ENCODE results near the gene LGR6.
"Not testable (repeated sequence)": the region's sequence is repeated elsewhere in the genome, so short reads cannot be mapped to it uniquely, and the experiment has no call there.

Gene LGR6

DNA sequence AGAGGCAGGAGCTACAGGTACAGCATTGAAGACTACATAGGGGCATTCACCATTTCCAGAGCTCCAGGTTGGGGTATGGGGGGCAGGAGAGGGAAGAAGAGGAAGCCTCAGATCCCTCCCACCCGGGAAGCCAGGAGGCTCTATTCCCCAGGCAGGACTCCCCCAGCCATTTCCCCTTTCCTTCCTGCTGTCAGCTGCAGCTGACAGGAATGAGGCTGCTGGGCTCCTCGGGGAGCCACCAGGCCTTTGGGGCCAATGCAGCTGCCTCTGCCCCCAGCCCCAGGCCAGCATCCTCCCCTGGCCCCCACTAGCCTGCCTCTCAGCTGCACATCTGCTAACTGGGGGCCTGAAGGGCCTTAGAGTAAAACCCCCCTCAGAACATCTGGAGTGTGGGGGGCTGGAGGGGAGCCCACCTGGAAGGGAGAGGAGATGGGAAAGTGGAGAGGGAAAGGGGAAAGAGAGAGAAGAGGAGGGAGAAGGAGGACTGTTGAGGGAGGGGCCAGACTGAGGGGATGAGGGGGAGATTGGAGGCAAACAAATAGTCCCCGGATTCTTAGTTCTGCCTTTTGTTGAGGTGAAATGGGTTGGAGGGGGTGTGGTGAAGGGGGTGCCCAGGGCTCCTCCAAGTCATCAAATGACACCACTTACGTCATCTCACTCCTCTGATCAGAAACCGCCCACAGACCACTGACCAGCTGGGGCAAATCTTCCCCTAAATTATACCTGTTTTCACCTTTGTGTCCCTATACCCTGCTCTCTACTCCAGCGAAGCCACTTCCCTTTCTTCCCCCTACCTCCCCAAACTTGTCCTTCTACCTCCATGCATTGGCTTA, 58.0 kb downstream of the LGR6 start:
- in situ Hi-C loops (cut with MboI; ENCODE audit: low sequenced_read_pairs), result no loop called here

DNA sequence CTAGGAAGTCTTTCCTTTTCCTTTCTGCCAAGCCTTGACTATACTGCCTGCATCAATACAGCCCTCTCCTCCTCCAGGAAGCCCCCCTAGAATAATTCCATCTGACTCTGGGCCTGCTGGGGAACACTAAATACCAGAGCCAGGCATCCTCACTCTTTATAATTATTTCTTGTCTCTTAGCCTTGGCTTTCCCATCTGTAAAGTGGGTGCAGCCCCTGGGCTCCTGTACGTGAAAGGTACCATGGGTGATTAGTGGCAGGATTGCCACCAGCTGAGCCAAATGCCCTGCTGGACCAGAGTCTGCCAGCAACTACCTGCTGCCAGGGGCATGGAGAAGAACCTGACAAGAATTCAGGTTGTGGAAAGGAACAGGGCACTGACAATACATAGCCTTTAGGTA, 58.7 kb downstream of the LGR6 start:
- in situ Hi-C loops (cut with MboI; ENCODE audit: low sequenced_read_pairs), result no loop called here

DNA sequence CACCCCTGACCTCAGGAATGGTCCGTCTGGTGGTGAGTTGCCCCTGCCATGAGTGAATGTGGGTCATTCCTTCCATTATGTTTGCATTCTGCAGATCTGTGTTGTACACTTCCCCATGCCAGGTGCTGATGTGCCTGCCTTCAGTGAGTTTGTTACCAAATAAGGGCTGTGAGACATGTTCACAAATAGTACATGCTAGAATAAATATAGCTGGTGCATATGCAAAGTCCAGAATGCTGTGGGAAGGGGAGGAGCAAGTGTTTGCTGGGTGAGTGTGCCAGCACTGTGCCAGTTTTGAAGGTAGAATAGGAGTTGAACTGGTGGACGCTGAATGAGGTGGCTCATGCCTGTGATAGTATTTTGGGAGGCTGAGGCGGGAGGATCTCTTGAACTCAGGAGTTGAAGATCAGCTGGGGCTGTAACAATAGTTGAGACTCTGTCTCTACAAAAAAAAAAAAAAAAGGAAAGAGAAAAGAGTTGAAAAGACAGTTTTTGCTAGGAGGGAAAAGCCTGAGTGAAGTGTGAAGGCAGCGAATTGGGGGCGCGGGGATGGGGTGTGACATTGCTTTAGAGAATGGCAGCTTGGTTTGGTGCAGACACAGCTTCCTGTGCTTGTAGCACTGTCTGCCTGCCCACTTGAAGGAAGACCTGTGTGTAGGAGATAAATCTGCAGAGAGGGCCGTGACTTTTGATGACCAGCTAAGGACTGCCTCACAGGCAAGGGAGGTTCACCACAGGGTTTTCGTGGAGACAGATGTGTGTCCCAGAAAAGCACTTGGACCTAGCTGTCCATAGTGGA, 61.1 kb downstream of the LGR6 start:
- in situ Hi-C loops (cut with MboI; ENCODE audit: low sequenced_read_pairs), result no loop called here

DNA sequence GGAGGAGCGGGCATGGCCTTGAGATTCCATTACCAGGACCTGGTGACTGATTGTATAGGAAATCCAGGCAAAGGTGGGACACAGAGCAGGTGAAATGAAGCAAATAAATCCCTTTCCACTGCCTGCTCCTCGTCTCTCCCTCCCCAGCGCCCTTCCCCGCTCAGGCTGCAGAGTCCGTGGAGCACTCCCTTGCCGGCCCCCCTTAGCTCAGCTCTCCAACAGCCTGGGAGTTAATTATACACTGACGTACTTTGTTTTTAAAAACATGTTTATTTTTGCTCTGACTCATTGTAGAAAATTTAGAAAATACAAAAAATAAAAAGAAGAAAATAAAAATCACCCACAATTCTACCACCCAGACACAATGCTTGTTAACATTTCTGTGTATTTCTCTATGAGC, 61.7 kb downstream of the LGR6 start:
- in situ Hi-C loops (cut with MboI; ENCODE audit: low sequenced_read_pairs), result no loop called here

DNA sequence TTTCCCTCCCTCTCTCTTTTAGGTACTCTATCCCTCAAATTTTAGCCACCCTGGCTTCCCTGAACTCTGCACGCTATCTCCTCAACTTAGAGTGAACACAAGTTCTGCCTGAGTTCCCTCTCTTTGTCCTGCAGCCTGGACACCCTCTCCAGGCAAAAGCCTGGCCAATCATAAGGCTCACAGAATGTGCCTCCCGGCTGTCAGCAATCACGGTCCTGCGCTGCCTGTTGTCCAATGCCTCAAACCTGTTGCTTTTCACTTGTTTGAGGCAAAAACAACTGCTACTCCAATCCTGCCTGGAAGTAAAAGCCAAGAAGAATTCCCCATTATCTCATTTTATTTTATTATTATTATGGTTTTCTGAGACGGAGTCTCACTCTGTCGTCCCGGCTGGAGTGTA, 66.1 kb downstream of the LGR6 start:
- in situ Hi-C loops (cut with MboI; ENCODE audit: low sequenced_read_pairs), result no loop called here

DNA sequence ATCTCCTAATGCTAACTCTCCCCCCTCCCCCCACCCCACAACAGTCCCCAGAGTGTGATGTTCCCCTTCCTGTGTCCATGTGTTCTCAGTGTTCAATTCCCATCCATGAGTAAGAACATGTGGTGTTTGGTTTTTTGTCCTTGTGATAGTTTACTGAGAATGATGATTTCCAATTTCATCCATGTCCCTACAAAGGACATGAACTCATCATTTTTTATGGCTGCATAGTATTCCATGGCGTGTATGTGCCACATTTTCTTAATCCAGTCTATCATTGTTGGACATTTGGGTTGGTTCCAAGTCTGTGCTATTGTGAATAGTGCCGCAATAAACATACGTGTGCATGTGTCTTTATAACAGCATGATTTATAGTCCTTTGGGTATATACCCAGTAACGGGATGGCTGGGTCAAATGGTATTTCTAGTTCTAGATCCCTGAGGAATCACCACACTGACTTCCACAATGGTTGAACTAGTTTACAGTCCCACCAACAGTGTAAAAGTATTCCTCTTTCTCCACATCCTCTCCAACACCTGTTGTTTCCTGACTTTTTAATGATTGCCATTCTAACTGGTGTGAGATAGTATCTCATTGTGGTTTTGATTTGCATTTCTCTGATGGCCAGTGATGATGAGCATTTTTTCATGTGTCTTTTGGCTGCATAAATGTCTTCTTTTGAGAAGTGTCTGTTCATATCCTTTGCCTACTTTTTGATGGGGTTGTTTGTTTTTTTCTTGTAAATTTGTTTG, 67.8 kb downstream of the LGR6 start:
- in situ Hi-C loops (cut with MboI; ENCODE audit: low sequenced_read_pairs), result not testable (repeated sequence)

DNA sequence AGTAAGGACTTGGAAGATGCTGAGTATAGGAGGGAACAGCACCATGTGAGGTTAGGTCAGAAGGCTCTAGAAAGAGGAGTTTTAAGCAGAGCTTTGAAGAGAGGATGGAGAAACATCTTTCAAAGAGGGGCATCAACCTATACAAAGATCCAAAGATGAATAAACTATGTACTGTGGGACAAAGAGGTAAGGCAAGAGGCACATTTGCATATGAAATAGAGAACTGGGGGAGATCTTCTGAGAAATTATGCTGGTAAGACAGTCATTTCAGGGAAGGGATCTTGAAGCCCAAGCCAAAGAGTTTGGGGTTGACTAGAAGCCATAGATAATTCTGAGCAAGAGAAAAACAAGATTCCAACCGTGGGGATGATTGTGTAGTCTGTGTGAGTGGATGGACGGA, 70.0 kb downstream of the LGR6 start:
- in situ Hi-C loops (cut with MboI; ENCODE audit: low sequenced_read_pairs), result no loop called here

DNA sequence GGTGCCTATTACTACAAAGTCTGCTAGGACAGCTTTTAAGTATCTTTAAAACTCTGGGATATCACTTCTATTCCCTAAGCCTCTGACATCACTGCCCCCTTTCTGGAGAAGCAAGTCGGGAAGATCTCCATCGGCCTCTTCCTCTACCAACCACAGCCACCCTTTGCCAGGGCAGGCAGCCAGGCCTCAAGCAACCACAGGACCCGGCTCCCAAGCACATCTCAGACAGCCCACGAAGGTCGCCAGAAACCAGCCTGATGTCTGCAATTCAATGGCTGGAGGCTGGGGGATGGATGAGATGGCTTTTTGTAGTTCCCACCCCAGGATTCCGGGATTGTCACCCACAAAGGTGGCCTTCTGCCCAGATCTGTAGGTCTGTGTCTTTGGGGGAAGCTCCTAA, 70.7 kb downstream of the LGR6 start:
- in situ Hi-C loops (cut with MboI; ENCODE audit: low sequenced_read_pairs), result no loop called here

DNA sequence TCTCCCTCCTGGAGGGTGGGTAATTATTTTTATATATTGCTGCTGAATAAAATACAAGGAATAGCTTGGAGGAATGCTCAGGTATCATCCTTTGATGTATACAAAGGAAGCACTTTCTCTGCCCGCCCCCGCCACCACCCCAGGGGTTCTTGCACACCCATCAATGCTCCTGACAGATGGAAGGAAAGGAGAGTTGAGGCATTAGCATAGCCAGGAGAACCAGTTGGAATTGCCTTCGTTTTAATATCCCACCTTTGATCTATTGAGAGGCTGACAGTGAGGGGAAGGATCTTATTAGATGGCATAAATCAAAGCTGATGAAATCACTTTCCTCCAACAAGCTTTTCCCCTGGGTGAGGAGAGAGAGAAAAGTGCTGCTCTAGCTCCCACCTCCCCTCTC, 71.1 kb downstream of the LGR6 start:
- in situ Hi-C loops (cut with MboI; ENCODE audit: low sequenced_read_pairs), result no loop called here

DNA sequence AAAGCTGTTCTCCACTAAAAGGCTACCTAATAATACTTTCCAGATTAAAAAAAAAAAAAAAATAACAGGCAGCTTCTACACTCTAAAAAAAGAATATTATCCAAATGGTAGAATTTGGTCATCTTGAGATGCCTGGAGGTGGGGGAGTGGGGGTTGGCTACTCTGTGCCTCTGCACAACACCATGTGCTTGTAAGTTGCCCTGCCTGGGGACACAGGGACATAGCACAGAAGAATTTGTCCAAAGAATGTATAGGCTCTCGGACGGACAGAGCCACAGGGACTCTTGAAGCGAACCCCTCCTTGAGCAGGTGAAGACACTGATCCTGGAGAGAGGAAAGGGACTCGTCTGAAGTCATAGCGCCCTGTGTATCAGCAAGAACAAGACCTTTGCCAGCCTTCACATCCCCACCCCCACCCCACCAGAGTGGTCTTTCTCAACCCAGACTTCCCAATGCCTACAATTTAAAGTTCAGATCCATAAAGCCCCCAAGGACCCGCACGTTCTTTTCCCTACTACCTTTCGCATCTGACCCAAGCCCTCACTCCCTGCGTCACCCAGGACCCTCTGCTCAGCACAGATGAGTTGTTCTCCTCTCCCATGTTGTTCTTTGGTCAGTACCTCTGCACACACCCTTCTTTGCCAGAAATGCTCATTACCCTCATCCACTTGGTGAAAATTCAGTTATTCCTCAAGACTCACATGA, 72.6 kb downstream of the LGR6 start:
- in situ Hi-C loops (cut with MboI; ENCODE audit: low sequenced_read_pairs), result no loop called here

DNA sequence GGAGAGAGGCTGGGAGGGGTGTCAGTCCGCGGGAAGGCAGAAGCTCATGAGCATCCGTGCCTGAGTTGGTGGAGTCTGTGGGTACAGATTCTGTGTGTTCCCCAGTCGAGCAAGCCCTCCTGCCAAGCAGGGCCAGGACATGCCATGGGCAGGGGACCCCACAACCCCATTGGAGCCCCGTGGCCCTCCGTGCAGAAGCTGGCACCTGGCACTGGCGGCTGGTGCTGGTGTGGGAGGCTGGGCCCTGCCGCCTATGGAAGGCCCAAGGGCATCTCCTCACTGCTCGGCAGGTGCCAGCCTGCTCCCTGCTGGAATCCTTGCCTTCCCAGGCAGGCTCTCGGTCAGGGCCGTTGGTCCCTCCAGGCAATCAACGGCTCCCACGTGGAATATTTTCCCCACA, 74.4 kb downstream of the LGR6 start:
- in situ Hi-C loops (cut with MboI; ENCODE audit: low sequenced_read_pairs), result no loop called here

DNA sequence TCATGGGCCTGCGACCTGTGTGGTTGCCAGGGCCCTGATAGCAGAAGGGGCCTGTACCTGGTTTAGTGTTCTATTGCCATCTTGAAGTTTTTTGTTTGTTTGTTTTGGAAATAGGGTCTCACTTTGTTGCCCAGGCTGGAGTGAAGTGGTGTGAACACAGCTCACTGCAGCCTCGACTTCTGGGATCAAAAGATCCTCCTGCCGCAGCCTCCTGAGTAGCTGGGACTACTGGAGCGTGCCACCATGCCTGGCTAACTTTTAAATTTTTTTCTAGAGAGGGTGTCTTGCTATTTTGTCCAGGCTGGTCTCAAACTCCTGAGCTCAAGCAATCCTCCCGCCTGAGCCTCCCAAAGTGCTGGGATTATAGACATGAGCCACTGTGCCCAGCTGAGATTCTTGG, 75.2 kb downstream of the LGR6 start:
- in situ Hi-C loops (cut with MboI; ENCODE audit: low sequenced_read_pairs), result no loop called here

DNA sequence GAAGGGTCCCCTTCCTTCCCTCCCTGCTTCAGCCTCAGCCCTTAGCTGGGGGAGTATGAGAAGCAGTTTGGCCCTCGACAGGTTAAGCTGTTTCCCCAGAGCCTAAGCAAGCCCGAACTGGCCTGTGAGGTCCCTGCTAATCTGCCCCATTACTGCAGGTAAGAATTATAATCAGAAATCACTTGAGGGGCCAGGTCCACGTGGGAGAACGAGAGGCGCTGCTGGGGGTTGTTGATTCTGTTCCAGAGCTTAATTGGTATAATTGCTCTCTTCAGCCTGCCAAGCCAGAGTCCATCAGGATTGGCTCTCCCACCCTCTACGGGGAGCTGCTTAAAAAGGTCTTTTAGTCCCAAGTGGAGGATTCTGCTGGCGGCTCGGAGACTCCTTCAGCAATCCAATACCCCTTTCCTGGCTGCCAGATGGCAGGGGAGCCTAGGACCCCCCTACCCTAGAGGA, 77.3 kb downstream of the LGR6 start:
- in situ Hi-C loops (cut with MboI; ENCODE audit: low sequenced_read_pairs), result no loop called here

DNA sequence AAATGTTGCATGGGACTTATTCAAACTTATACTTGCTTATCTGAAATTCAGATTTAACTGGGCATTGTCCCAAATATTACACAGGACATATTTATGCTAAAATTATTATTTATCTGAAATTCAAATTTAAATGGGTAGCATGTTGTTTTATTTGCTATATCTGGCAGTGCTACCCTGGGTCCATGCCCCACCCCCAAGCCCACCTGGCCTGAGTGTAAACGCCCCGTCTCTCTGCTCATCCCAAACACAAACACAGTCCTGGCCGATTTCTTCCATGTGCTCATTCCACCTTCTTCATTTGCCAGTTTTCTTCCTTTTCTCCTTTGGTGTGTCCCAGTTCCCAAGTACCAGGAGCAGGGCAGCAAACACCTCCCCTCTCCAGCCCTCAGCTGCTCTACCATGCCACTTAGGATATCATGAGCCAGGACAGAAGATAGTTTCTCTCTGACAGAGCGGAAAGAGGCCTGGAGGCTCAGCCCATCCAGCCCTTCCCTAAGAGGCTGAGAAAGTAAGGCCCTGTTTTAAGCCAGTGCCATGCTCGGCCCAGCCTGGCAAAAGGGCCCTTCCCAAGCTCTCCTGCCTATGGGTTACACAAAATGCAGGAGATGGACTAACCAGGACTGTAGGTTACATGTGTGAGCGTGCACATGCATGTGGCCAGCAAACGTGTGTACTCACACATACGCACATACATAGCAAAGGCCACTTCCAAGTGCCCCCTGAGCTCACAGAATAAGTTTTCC, 78.7 kb downstream of the LGR6 start:
- in situ Hi-C loops (cut with MboI; ENCODE audit: low sequenced_read_pairs), result no loop called here

DNA sequence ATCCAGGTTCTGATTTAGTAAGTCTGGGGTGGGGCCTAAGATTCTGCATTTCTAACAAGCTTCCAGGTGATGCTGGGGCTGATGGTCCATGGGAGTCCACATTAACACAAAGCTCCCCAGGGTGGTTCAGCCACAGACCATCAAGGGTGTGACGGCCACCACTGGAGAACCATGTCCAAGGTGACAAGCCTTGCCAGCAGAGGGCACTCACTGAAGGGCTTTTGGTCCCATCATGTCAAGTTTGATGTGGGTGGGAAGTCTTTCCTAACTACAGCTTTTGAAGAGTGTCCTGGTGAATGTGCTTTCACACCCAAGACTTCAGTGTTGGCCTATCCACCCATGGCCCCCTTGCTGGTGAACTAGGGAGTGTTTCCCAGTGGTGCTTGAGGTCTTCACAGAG, 81.0 kb downstream of the LGR6 start:
- in situ Hi-C loops (cut with MboI; ENCODE audit: low sequenced_read_pairs), result no loop called here

DNA sequence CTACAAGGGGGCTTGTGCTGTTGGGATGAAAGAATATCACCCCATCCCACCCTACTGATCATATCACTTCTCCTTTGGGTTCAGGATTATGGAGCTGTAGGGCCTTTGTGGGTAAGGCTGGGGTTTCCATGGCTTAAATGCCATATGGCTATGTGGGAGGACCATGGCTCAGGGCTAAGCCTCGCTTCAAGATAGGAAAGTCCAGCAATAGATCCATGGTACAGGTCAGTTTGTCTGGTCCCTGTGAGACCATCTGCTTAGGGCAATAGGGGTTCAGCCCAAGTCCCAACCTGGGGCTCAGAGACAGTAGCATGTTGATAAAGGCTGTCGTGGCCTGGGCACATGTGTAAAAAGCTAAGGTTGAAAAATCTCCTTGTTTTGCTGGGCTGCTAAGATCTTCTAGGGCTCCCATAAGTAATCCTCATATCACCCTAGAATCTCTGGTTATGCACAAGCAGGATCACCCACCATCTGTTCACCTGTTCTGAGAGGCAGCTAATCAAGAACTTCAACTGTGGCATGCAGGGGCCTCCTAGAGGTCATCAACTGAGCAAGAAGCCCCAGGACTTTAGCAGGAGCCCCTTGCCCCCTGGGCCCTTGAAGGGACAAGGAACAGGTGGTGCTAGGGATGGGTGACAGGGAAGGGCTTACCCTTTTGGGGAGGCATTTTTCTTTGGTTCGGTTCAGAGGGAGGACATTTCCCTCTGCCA, 81.6 kb downstream of the LGR6 start:
- in situ Hi-C loops (cut with MboI; ENCODE audit: low sequenced_read_pairs), result no loop called here

DNA sequence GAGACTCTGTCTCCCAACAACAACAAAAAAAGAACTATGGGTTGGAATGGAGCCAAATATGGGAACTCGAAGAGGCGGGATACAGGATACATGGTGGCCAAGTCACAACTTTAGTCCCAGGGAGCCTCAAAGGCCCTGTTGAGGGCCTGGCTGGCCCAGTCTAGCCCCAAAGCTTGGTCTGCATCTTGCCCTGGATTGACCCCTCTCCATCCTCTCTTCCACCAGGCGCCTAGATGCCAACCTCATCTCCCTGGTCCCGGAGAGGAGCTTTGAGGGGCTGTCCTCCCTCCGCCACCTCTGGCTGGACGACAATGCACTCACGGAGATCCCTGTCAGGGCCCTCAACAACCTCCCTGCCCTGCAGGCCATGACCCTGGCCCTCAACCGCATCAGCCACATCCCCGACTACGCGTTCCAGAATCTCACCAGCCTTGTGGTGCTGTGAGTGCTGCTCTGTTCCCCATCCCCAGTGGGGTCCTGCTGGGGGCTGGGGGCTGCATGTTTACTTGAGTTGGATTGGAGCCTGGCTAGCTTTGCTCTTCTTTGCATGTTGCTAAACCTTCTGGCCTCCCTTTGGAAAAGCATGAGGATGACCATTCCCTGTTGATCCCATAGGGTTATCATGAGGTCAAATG, 82.6 kb downstream of the LGR6 start:
- in situ Hi-C loops (cut with MboI; ENCODE audit: low sequenced_read_pairs), result no loop called here

DNA sequence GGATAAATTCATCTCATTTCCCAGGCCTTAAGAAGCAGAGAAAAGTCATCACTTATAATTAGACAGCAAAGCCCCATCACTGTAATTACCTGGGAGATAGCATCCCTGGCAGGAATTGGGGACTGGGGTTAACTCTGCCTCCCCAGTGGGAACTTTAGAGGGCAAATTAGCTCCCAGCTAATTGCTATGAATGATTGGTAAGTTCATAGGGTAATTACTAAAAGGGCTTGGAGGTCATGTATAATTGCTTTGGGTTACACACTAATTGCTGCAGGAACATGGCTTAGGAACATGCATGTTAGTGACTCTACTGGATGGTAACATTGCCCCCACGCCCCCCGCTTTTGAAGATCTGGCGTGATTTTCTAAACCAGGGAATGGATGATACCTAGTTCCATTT, 83.3 kb downstream of the LGR6 start:
- in situ Hi-C loops (cut with MboI; ENCODE audit: low sequenced_read_pairs), result no loop called here

DNA sequence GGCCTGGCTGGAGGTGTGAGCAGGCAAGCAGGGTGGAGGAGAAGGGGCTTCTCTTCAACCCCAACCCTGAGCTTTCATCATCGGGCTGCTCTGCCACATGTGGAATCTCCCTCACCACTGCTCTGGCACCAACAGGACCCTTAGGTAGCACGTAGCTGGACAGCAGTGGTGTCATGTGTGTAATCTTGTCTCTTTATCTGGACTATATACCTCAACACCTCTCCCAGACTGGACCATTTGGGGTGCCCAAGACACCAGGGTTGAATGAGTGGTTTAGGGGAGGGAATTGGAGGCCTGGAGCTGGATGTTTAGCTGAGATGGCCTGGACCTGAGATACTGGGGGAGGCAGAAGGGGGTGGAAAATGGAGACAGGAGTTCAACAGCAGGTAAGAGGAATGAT, 85.2 kb downstream of the LGR6 start:
- in situ Hi-C loops (cut with MboI; ENCODE audit: low sequenced_read_pairs), result no loop called here

Data from HL-60/S4 (cell line).